H9 (cell line): Measurements from ENCODE around the gene CDK6. TPM values are rescaled to one million over a fixed set of nuclear protein-coding genes. Genes with fewer than 3 reads are reported as not detected.

ENCODE experiments used
- DNase-seq: peaks from one replicate; pipeline ENCODE4 v3.0.0-alpha.2; 2017
- H2AFZ ChIP-seq: one replicate; pipeline ENCODE4 v1.6.1; 2013; ENCODE audit warnings: mild to moderate bottlenecking, low read length, control low read depth, moderate library complexity
- H2AK5ac ChIP-seq: 2 replicates; pipeline ENCODE4 v1.6.1; 2013; ENCODE audit warnings: low read length, control low read depth, mixed read lengths; ENCODE audit not compliant: insufficient read length
- H2BK120ac ChIP-seq: one replicate; pipeline ENCODE4 v1.6.1; 2013; ENCODE audit warnings: low read depth, mild to moderate bottlenecking, low read length, control low read depth, inconsistent platforms; ENCODE audit not compliant: poor library complexity, severe bottlenecking
- H2BK12ac ChIP-seq: 2 replicates; pipeline ENCODE4 v1.6.1; 2013; ENCODE audit warnings: low read length, control low read depth, mixed read lengths, low read depth; ENCODE audit not compliant: insufficient read length
- H2BK15ac ChIP-seq: 2 replicates; pipeline ENCODE4 v1.6.1; 2013; ENCODE audit warnings: low read depth, low read length, control low read depth
- H2BK20ac ChIP-seq: one replicate; pipeline ENCODE4 v1.6.1; 2013; ENCODE audit warnings: low read depth, mild to moderate bottlenecking, low read length, control low read depth, inconsistent platforms; ENCODE audit not compliant: poor library complexity, severe bottlenecking
- H2BK5ac ChIP-seq: 2 replicates; pipeline ENCODE4 v1.6.1; 2013; ENCODE audit warnings: low read length, control low read depth, mixed read lengths; ENCODE audit not compliant: insufficient read length
- H3K14ac ChIP-seq: 2 replicates; pipeline ENCODE4 v1.6.1; 2013; ENCODE audit warnings: low read length, control low read depth; ENCODE audit not compliant: insufficient read depth
- H3K18ac ChIP-seq: 2 replicates; pipeline ENCODE4 v1.6.1; 2013; ENCODE audit warnings: low read depth, mild to moderate bottlenecking, mixed read lengths, low read length, control low read depth; ENCODE audit not compliant: insufficient read length
- H3K23ac ChIP-seq: 2 replicates; pipeline ENCODE4 v1.6.1; 2013; ENCODE audit warnings: low read length, control low read depth, mixed read lengths, low read depth; ENCODE audit not compliant: insufficient read length
- H3K23me2 ChIP-seq: 2 replicates; pipeline ENCODE4 v1.6.1; 2013; ENCODE audit warnings: low read depth, mild to moderate bottlenecking, mixed read lengths, low read length, control low read depth; ENCODE audit not compliant: insufficient read length, poor library complexity, severe bottlenecking
- H3K27ac ChIP-seq: 2 replicates; pipeline ENCODE4 v1.5.1; 2013; ENCODE audit warnings: low read length, control low read depth, mixed read lengths, low read depth; ENCODE audit not compliant: insufficient read length
- H3K27me3 ChIP-seq: 2 replicates; pipeline ENCODE4 v1.6.1; 2013; ENCODE audit warnings: low read length, control low read depth, inconsistent platforms; ENCODE audit not compliant: insufficient read depth
- H3K4ac ChIP-seq: 2 replicates; pipeline ENCODE4 v1.6.1; 2013; ENCODE audit warnings: low read depth, mild to moderate bottlenecking, control low read depth, inconsistent platforms, low read length, moderate library complexity
- H3K4me1 ChIP-seq: 2 replicates; pipeline ENCODE4 v1.6.1; 2013; ENCODE audit warnings: low read length, control low read depth, inconsistent platforms; ENCODE audit not compliant: insufficient read depth
- H3K4me2 ChIP-seq: 2 replicates; pipeline ENCODE4 v1.6.1; 2013; ENCODE audit warnings: low read length, control low read depth, mixed read lengths; ENCODE audit not compliant: insufficient read length, insufficient read depth
- H3K56ac ChIP-seq: 2 replicates; pipeline ENCODE4 v1.6.1; 2013; ENCODE audit warnings: low read depth, mild to moderate bottlenecking, mixed read lengths, low read length, control low read depth; ENCODE audit not compliant: insufficient read length
- H3K79me1 ChIP-seq: 2 replicates; pipeline ENCODE4 v1.6.1; 2013; ENCODE audit warnings: low read depth, mild to moderate bottlenecking, moderate library complexity, low read length, control low read depth, inconsistent platforms; ENCODE audit not compliant: insufficient read depth, poor library complexity, severe bottlenecking
- H3K79me2 ChIP-seq: 2 replicates; pipeline ENCODE4 v1.6.1; 2013; ENCODE audit warnings: low read length, control low read depth, inconsistent platforms; ENCODE audit not compliant: insufficient read depth
- H3K9ac ChIP-seq: 2 replicates; pipeline ENCODE4 v1.6.1; 2013; ENCODE audit warnings: low read length, control low read depth, mixed read lengths; ENCODE audit not compliant: insufficient read length; ENCODE audit errors: extremely low read depth
- H3K9me3 ChIP-seq: one replicate; pipeline ENCODE4 v1.6.1; 2013; ENCODE audit warnings: low read depth, low read length, inconsistent platforms; ENCODE audit not compliant: control insufficient read depth
- H3T11ph ChIP-seq: one replicate; pipeline ENCODE4 v1.6.1; 2013; ENCODE audit warnings: mild to moderate bottlenecking, low read length, control low read depth, inconsistent platforms
- H4K20me1 ChIP-seq: one replicate; pipeline ENCODE4 v1.6.1; 2013; ENCODE audit not compliant: control insufficient read depth, insufficient read length, insufficient read depth
- H4K5ac ChIP-seq: 2 replicates; pipeline ENCODE4 v1.6.1; 2013; ENCODE audit warnings: low read depth, mild to moderate bottlenecking, mixed read lengths, low read length, control low read depth; ENCODE audit not compliant: insufficient read length
- H4K8ac ChIP-seq: replicated peaks from 2 replicates; pipeline ENCODE4 v1.6.1; 2013; ENCODE audit warnings: low read length, control low read depth, mixed read lengths, low read depth; ENCODE audit not compliant: insufficient read length
- H4K91ac ChIP-seq: 2 replicates; pipeline ENCODE4 v1.6.1; 2013; ENCODE audit warnings: low read depth, mild to moderate bottlenecking, moderate library complexity, mixed read lengths, low read length, control low read depth; ENCODE audit not compliant: insufficient read length
- H3K27ac Mint-ChIP-seq, 3 experiments: 2 replicates in 2 of 3; 3 replicates in 1 of 3; pipeline ENCODE4 v1.8.0; 2020 to 2021; ENCODE audit warnings: mixed read lengths in 3 of 3, mild to moderate bottlenecking in 1 of 3, moderate library complexity in 1 of 3
- H3K27me3 Mint-ChIP-seq: 2 replicates; pipeline ENCODE4 v1.8.0; 2021; ENCODE audit warnings: low read depth, mild to moderate bottlenecking, moderate library complexity, mixed read lengths
- H3K36me3 Mint-ChIP-seq, 3 experiments: 2 replicates in 2 of 3; 3 replicates in 1 of 3; pipeline ENCODE4 v1.8.0; 2020 to 2021; ENCODE audit warnings: low read depth in 3 of 3, mixed read lengths in 3 of 3; ENCODE audit not compliant: insufficient read depth in 1 of 3
- H3K4me1 Mint-ChIP-seq, 2 experiments: 2 replicates each; pipeline ENCODE4 v1.8.0; 2020; ENCODE audit warnings: mixed read lengths in 2 of 2
- H3K4me3 Mint-ChIP-seq, 2 experiments: 2 replicates in 1 of 2; 3 replicates in 1 of 2; pipeline ENCODE4 v1.8.0; 2020 to 2021; ENCODE audit warnings: mild to moderate bottlenecking in 2 of 2, mixed read lengths in 2 of 2, moderate library complexity in 1 of 2
- H3K9me3 Mint-ChIP-seq, 2 experiments: 2 replicates in 1 of 2; 3 replicates in 1 of 2; pipeline ENCODE4 v1.8.0; 2020; ENCODE audit warnings: mild to moderate bottlenecking in 2 of 2, mixed read lengths in 2 of 2, moderate library complexity in 1 of 2
- CTCF ChIP-seq: fragments of 200-600 bp; sonication (generic); conservative IDR thresholded peaks from 3 replicates; pipeline ENCODE4 v1.8.0; 2021; ENCODE audit warnings: antibody characterized with exemption, mild to moderate bottlenecking
- WGBS: extraction: QIAGEN DNeasy Blood & Tissue Kit; methylation state at CpG from one replicate; pipeline ENCODE4 v1.1.7; 2013; ENCODE audit warnings: missing lambda C conversion rate, low lambda C conversion rate, mixed read lengths; ENCODE audit not compliant: insufficient read length; ENCODE audit errors: extremely low coverage; 5-methylcytosine and 5-hydroxymethylcytosine counted together
- total RNA-seq: library from RNA; stranded (reverse); gene quantifications from 2 replicates; pipeline ENCODE4 v1.2.1, GENCODE V29; 2021

The CDK6 gene
- total RNA-seq, 1 experiment from 2014 or later: 30.0 TPM

GRCh38 chr7:92633211-92633906 is 203.0 kb downstream of the CDK6 start:
- Histone ChIP-seq H3K9ac (no peak overlapping the region), H2AK5ac (no peak overlapping the region), H3K27ac (no peak overlapping the region), H3K9me3 (no peaks in the 10 kb centered on the region), H3K4me1 (no peaks in the 10 kb centered on the region), H4K8ac (no peak overlapping the region), H2BK20ac (no peak overlapping the region), H3K27me3 (no peaks in the 10 kb centered on the region), H2BK15ac (no peak overlapping the region), H4K20me1 (no peaks in the 10 kb centered on the region), H2AFZ (no peak overlapping the region), H2BK12ac (no peak overlapping the region), H3K23ac (no peak overlapping the region), H4K5ac (no peak overlapping the region), H3K79me1 (no peaks in the 10 kb centered on the region), H3K4ac (no peak overlapping the region), H3K79me2 (no peaks in the 10 kb centered on the region), H3K14ac (no peak overlapping the region), H4K91ac (no peak overlapping the region), H3T11ph (no peak overlapping the region), H3K56ac (no peak overlapping the region), H3K18ac (no peak overlapping the region), H3K4me2 (no peak overlapping the region), H2BK120ac (no peak overlapping the region), H3K23me2 (no peaks in the 10 kb centered on the region), H2BK5ac (no peak overlapping the region)
- H3K36me3 Mint-ChIP-seq: no peaks in the 10 kb centered on the region
- no peak for TF ChIP-seq CTCF
- H3K4me3 Mint-ChIP-seq: no peak overlapping the region
- peaks cover 12 to 24% of the 10 kb centered on the region in 2 experiments for H3K4me1 Mint-ChIP-seq
- no CpG with 5 or more reads among the region's 2 CpGs for WGBS
- H3K27ac Mint-ChIP-seq: peak overlapping the region in 1 of 3 experiments; percentile 71; a peak in 2 of 7 replicates
- DNase-seq: no peak
- H3K27me3 Mint-ChIP-seq: no peaks in the 10 kb centered on the region
- H3K9me3 Mint-ChIP-seq: no peaks in the 10 kb centered on the region; a peak in 1 of 5 replicates
